ENCODE measurements around the gene HECW1. TPM values are rescaled to one million over a fixed set of nuclear protein-coding genes. Genes with fewer than 3 reads are reported as not detected.

HECW1 gene
- total and polyA plus RNA-seq, 2 experiments from 2014 or later, result 11.0 to 21.8 TPM

- ATAC-seq (no peak), DNase-seq (ENCODE audit: low spot score) (no peak)
- TF ChIP-seq ZNF331 (CRISPR knock-in tag; IDR thresholded peaks at IDR 0.05; ENCODE audit: low read depth) (no peak), REST (IDR thresholded peaks at IDR 0.05; ENCODE audit: unreplicated experiment) (no peak), ZNF462 (CRISPR knock-in tag; IDR thresholded peaks at IDR 0.05) (no peak), EZH2phosphoT487 (IDR thresholded peaks at IDR 0.05; ENCODE audit: unreplicated experiment) (no peak), POLR2AphosphoS5 (IDR thresholded peaks at IDR 0.05; ENCODE audit: low read depth) (no peak), CTCF (conservative IDR thresholded peaks at IDR 0.05; ENCODE audit: low read depth in 2 of 2) (no peak), NANOG (IDR thresholded peaks at IDR 0.05; ENCODE audit: borderline replicate concordance) (no peak), CREB1 (CRISPR knock-in tag; IDR thresholded peaks at IDR 0.05; ENCODE audit: low read depth) (no peak), ZNF114 (CRISPR knock-in tag; IDR thresholded peaks at IDR 0.05) (no peak), ETS1 (IDR thresholded peaks at IDR 0.05) (no peak), EZH2 (IDR thresholded peaks at IDR 0.05; ENCODE audit: low read depth, unreplicated experiment) (no peak)
- Histone ChIP-seq H3K27ac (ENCODE audit: low read depth) (no peak overlapping the region), H3K79me2 (replicated peaks; ENCODE audit: insufficient read depth) (no peaks in the 10 kb centered on the region), H3K4me3 (no peak overlapping the region), H3K36me3 (ENCODE audit: insufficient read depth) (0 out of 2 replicates have a peak, but pooled peaks cover 3% of the 10 kb centered on the region), H3K27me3 (ENCODE audit: insufficient read depth) (no peaks in the 10 kb centered on the region), H2AFZ (no peak overlapping the region), H3F3A (replicated peaks; ENCODE audit: low read depth) (no peaks in the 10 kb centered on the region), H3K4me2 (no peak overlapping the region), H3K9me2 (ENCODE audit: insufficient read depth) (no peaks in the 10 kb centered on the region), H3K4me1 (ENCODE audit: insufficient read depth) (no peaks in the 10 kb centered on the region; the same call in 1 of the 2 replicates), H4K20me1 (replicated peaks; ENCODE audit: insufficient read depth) (no peaks in the 10 kb centered on the region)
- no peaks in the 10 kb centered on the region for H3K36me3 Mint-ChIP-seq (ENCODE audit: low read depth)
- H3K27ac Mint-ChIP-seq, result no peak overlapping the region
- no peak overlapping the region for H3K4me3 Mint-ChIP-seq
- H3K9me3 Mint-ChIP-seq, result no peaks in the 10 kb centered on the region; the same call in 2 of the 3 replicates
- peaks cover 6% of the 10 kb centered on the region for H3K27me3 Mint-ChIP-seq (ENCODE audit: insufficient read depth, low read depth, poor library complexity)
- peaks cover 8% of the 10 kb centered on the region; the same call in 2 of the 3 replicates for H3K4me1 Mint-ChIP-seq
Observed at GRCh38 chr7:43540471-43540870, 428.0 kb downstream of the HECW1 start.
